HepG2 (cell line): ENCODE measurements around the gene NMNAT1. TPM values are rescaled to one million over a fixed set of nuclear protein-coding genes. Genes with fewer than 3 reads are reported as not detected.

Experiments
- BHLHE40 ChIP-seq: IDR thresholded peaks from 2 replicates; pipeline ENCODE4 v1.6.1; 2011; ENCODE audit warnings: low read length, improper control_type of control experiment
- EP300 ChIP-seq, 3 experiments: sonication (generic) in 1 of 3; formaldehyde crosslinking in 1 of 3; IDR thresholded peaks; 2 replicates each; pipeline versions ENCODE4 v1.5.1 to v1.6.1; 2011 to 2020; ENCODE audit warnings: low read depth in 2 of 3, low read length in 2 of 3, borderline replicate concordance in 1 of 3, improper control_type of control experiment in 1 of 3, mild to moderate bottlenecking in 1 of 3, missing genetic modification reagents in 1 of 3, moderate library complexity in 1 of 3
- FOSL1 ChIP-seq: sonication (generic); formaldehyde crosslinking; IDR thresholded peaks from 2 replicates; pipeline ENCODE4 v1.9.0; 2021; ENCODE audit warnings: missing genetic modification reagents, borderline replicate concordance
- FOXO1 ChIP-seq: sonication (generic); formaldehyde crosslinking; IDR thresholded peaks from 2 replicates; pipeline ENCODE4 v1.4.0; 2020; ENCODE audit warnings: missing genetic modification reagents
- ISX ChIP-seq: sonication (generic); formaldehyde crosslinking; conservative IDR thresholded peaks from 2 replicates; pipeline ENCODE4 v1.5.0; 2020; ENCODE audit warnings: missing genetic modification reagents
- JDP2 ChIP-seq: sonication (generic); formaldehyde crosslinking; IDR thresholded peaks from 2 replicates; pipeline ENCODE4 v1.8.1; 2022; ENCODE audit warnings: missing genetic modification reagents, borderline replicate concordance
- MEF2D ChIP-seq: sonication (generic); formaldehyde crosslinking; IDR thresholded peaks from 2 replicates; pipeline ENCODE4 v1.5.1; 2020; ENCODE audit warnings: mild to moderate bottlenecking, missing genetic modification reagents
- NFE2L1 ChIP-seq: sonication (generic); formaldehyde crosslinking; IDR thresholded peaks from 2 replicates; pipeline ENCODE4 v1.4.0; 2020; ENCODE audit warnings: missing genetic modification reagents, mild to moderate bottlenecking, borderline replicate concordance
- PCBP1 ChIP-seq: fragments of 200-400 bp; formaldehyde crosslinking; IDR thresholded peaks from 2 replicates; pipeline ENCODE4 v1.6.1; 2017; ENCODE audit warnings: mild to moderate bottlenecking, low read depth, low read length, borderline replicate concordance
- PPARG ChIP-seq: conservative IDR thresholded peaks from 2 replicates; pipeline ENCODE4 v1.6.1; 2016; ENCODE audit warnings: missing biosample characterization, missing genetic modification reagents
- SP140L ChIP-seq: sonication (generic); formaldehyde crosslinking; IDR thresholded peaks from 2 replicates; pipeline ENCODE4 v1.4.0; 2020; ENCODE audit warnings: missing genetic modification reagents, borderline replicate concordance
- TEAD2 ChIP-seq: sonication (generic); formaldehyde crosslinking; IDR thresholded peaks from 2 replicates; pipeline ENCODE4 v1.9.0; 2021; ENCODE audit warnings: missing genetic modification reagents
- XBP1 ChIP-seq: sonication (generic); formaldehyde crosslinking; IDR thresholded peaks from 2 replicates; pipeline ENCODE4 v1.5.0; 2020; ENCODE audit warnings: missing genetic modification reagents
- YY1 ChIP-seq: IDR thresholded peaks from 2 replicates; pipeline ENCODE4 v1.6.1; 2011; ENCODE audit warnings: low read length, low read depth, moderate library complexity, mild to moderate bottlenecking; ENCODE audit not compliant: insufficient read depth, insufficient replicate concordance
- ZFYVE20 ChIP-seq: sonication (generic); formaldehyde crosslinking; IDR thresholded peaks from 2 replicates; pipeline ENCODE4 v1.8.0; 2023; ENCODE audit warnings: low read depth, mild to moderate bottlenecking, moderate library complexity, missing genetic modification reagents, borderline replicate concordance
- ZNF230 ChIP-seq: sonication (generic); formaldehyde crosslinking; IDR thresholded peaks from 2 replicates; pipeline ENCODE4 v1.4.0; 2020; ENCODE audit warnings: mild to moderate bottlenecking, missing genetic modification reagents
- ZNF317 ChIP-seq: sonication (generic); formaldehyde crosslinking; IDR thresholded peaks from 2 replicates; pipeline ENCODE4 v1.5.0; 2020; ENCODE audit warnings: mild to moderate bottlenecking, missing genetic modification reagents
- ZNF564 ChIP-seq: sonication (generic); formaldehyde crosslinking; IDR thresholded peaks from 2 replicates; pipeline ENCODE4 v1.8.1; 2023; ENCODE audit warnings: mild to moderate bottlenecking, missing genetic modification reagents
- ZNF607 ChIP-seq: sonication (generic); formaldehyde crosslinking; IDR thresholded peaks from 2 replicates; pipeline ENCODE4 v1.5.1; 2020; ENCODE audit warnings: missing genetic modification reagents, mild to moderate bottlenecking, borderline replicate concordance
- ZNF772 ChIP-seq: sonication (generic); formaldehyde crosslinking; IDR thresholded peaks from 2 replicates; pipeline ENCODE4 v1.5.0; 2020; ENCODE audit warnings: mild to moderate bottlenecking, missing genetic modification reagents
- ZNF780A ChIP-seq: sonication (generic); formaldehyde crosslinking; IDR thresholded peaks from 2 replicates; pipeline ENCODE4 v1.8.0; 2022; ENCODE audit warnings: mild to moderate bottlenecking, missing genetic modification reagents, moderate library complexity
- ZNF878 ChIP-seq: sonication (generic); formaldehyde crosslinking; IDR thresholded peaks from 2 replicates; pipeline ENCODE4 v1.8.1; 2023; ENCODE audit warnings: mild to moderate bottlenecking, missing genetic modification reagents, moderate library complexity
- polyA plus RNA-seq, 8 experiments: library from polyadenylated mRNA; depleted of rRNA in 3 of 8; stranded (reverse) in 7 of 8; unstranded in 1 of 8; fragments of >200 nt; fragmentation: Illumina TruSeq in 4 of 8; extraction: Trizol in 4 of 8; gene quantifications; 2 replicates each; pipeline versions ENCODE4 v1.2.1 to v1.2.3, GENCODE V29; 2011 to 2016; ENCODE audit warnings: low read depth in 4 of 8, missing spikeins in 1 of 8, mixed read lengths in 1 of 8; ENCODE audit not compliant: insufficient read depth in 1 of 8
- total RNA-seq, 5 experiments: library from RNA; depleted of rRNA; stranded (reverse); fragments of >200 nt; fragmentation: Illumina TruSeq; extraction: Trizol; gene quantifications; 2 replicates each; pipeline ENCODE4 v1.2.3, GENCODE V29; 2016; ENCODE audit warnings: low read depth in 1 of 5
- TF ChIP-seq, protein P1 (sequence below): sonication (generic); formaldehyde crosslinking; IDR thresholded peaks from 2 replicates; pipeline ENCODE4 v1.9.0; 2021; ENCODE audit warnings: missing genetic modification reagents, mild to moderate bottlenecking, borderline replicate concordance
- TF ChIP-seq, protein P2 (sequence below): IDR thresholded peaks from 2 replicates; pipeline ENCODE4 v1.6.1; 2016; ENCODE audit warnings: missing genetic modification reagents, missing compliant biosample characterization
- TF ChIP-seq, protein P3 (sequence below): sonication (generic); formaldehyde crosslinking; IDR thresholded peaks from 2 replicates; pipeline ENCODE4 v1.4.0; 2020; ENCODE audit warnings: missing genetic modification reagents, mild to moderate bottlenecking, borderline replicate concordance

NMNAT1 gene
- total and polyA plus RNA-seq, 2 of the 13 experiments (the other 11 are each of a cell fraction or from before 2014, with no cell fraction given) = 5.6 to 12.2 TPM

DNA sequence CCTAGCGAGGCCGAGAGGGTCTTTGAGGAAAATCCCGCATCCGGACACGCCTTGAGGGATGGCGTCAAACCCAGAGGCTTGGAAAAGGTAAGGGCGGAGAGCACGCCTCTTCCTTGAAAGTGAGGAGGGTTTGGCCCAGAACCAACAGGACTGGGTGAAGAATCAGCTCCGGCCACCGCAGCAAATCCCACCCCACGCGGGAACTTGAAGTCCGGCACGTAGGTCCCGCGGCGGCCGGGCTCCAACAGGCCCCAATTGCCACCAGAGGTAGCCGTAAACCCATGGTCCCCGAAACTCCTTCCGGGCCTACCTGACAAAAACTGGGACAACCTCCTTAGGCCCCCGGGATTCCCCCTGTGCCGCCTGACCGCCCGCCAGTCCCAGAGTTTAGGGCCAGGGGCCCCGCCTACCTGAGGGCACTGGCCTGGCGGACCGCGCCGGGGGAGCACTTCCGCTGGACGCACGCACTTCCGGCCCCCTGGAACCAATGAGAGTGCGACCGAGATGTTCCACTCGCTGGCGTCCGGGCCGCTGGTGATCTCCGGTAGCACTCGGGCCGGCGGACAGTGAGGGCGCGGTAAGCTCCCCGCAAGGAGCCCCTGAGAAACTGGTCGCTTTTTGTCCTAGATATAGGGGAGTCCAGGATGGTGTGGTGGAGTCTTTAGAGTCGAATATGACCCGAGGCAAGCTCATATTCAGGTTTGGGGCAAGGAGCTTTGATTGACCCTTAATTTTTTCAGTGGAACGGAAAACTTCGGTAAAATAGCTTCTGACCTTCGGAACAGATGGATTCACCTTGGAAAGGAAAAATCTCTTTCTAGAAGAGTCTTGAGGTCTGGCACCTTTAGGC is at the start of gene NMNAT1, which contains the start of gene LZIC (continued):
- peak; percentile 87 for TF ChIP-seq ZNF878 (CRISPR knock-in tag)
- no peak; the same call in 1 of the 2 replicates for TF ChIP-seq XBP1 (CRISPR knock-in tag)
- peak; percentile 69; the same call in 1 of the 2 replicates for TF ChIP-seq ZNF317
- TF ChIP-seq, protein P1, sequence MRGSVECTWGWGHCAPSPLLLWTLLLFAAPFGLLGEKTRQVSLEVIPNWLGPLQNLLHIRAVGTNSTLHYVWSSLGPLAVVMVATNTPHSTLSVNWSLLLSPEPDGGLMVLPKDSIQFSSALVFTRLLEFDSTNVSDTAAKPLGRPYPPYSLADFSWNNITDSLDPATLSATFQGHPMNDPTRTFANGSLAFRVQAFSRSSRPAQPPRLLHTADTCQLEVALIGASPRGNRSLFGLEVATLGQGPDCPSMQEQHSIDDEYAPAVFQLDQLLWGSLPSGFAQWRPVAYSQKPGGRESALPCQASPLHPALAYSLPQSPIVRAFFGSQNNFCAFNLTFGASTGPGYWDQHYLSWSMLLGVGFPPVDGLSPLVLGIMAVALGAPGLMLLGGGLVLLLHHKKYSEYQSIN (CRISPR knock-in tag) = no peak
- 0 out of 2 replicates have a peak, but pooled peaks have one; percentile 48 for TF ChIP-seq PCBP1
- TF ChIP-seq ZNF772 (CRISPR knock-in tag) = peak; percentile 83
- TF ChIP-seq SP140L (CRISPR knock-in tag) = no peak
- TF ChIP-seq JDP2 (CRISPR knock-in tag) = no peak
- peak; percentile 52; the same call in 1 of the 2 replicates for TF ChIP-seq ISX (CRISPR knock-in tag)
- TF ChIP-seq MEF2D = peak; percentile 76
- TF ChIP-seq FOXO1 = peak; percentile 70
- TF ChIP-seq, protein P2, sequence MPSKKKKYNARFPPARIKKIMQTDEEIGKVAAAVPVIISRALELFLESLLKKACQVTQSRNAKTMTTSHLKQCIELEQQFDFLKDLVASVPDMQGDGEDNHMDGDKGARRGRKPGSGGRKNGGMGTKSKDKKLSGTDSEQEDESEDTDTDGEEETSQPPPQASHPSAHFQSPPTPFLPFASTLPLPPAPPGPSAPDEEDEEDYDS (CRISPR knock-in tag) = peak; percentile 79; the same call in 1 of the 2 replicates
- peak; percentile 44 for TF ChIP-seq BHLHE40
- TF ChIP-seq, protein P3, sequence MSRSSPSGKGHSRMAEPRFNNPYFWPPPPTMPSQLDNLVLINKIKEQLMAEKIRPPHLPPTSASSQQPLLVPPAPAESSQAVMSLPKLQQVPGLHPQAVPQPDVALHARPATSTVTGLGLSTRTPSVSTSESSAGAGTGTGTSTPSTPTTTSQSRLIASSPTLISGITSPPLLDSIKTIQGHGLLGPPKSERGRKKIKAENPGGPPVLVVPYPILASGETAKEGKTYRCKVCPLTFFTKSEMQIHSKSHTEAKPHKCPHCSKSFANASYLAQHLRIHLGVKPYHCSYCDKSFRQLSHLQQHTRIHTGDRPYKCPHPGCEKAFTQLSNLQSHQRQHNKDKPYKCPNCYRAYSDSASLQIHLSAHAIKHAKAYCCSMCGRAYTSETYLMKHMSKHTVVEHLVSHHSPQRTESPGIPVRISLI (CRISPR knock-in tag) = peak; percentile 67; the same call in 1 of the 2 replicates
- TF ChIP-seq ZNF780A (CRISPR knock-in tag) = no peak
- no peak for TF ChIP-seq PPARG (CRISPR knock-in tag)
- TF ChIP-seq ZFYVE20 (CRISPR knock-in tag) = no peak
- TF ChIP-seq YY1 = peak; percentile 81
- peak; percentile 49 to 57; a peak in 2 of 4 replicates for TF ChIP-seq EP300 (IDR thresholded peaks at IDR 0.05; ENCODE audit: low read depth in 2 of 2, low read length in 2 of 2)
- no peak; the same call in 1 of the 2 replicates for TF ChIP-seq EP300 (CRISPR knock-in tag; IDR thresholded peaks at IDR 0.05; ENCODE audit: borderline replicate concordance)
- TF ChIP-seq ZNF607 = 0 out of 2 replicates have a peak, but pooled peaks have one; percentile 67
- TF ChIP-seq ZNF564 (CRISPR knock-in tag) = no peak
- peak; percentile 64; the same call in 1 of the 2 replicates for TF ChIP-seq ZNF230 (CRISPR knock-in tag)
- TF ChIP-seq FOSL1 = 0 out of 2 replicates have a peak, but pooled peaks have one; percentile 14
- no peak for TF ChIP-seq TEAD2
- no peak for TF ChIP-seq NFE2L1 (CRISPR knock-in tag)
